ENCODE results near the gene KRT85. TPM values are rescaled to one million over a fixed set of nuclear protein-coding genes. Genes with fewer than 3 reads are reported as not detected.
"Not testable (repeated sequence)": the region's sequence is repeated elsewhere in the genome, so short reads cannot be mapped to it uniquely, and the experiment has no call there.

KRT85 gene
- total and polyA plus RNA-seq, 2 of the 13 experiments (the other 11 are each of a cell fraction or from before 2014, with no cell fraction given), result not detected

DNA sequence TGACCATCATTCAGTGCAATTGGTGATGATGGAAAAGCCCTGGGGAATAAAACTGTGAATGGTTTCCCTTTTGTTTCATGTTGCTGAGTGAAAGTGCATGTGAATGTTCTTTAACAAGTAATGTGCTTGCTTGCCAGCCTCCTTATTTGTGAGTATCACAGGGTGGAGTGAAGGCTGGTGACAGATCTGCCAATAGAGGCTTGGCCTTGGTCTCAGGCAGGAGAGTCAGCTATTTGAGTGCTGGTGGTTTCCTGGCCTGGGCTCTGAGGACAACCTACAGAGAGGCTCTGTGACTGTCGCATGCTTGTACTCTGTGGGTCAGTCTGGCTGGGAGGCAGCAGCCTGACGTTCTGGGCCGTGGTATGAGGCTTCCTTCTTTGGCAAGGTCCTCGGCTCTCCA lies 20.7 kb downstream of the KRT85 start (continued):
- TF ChIP-seq, protein P1, sequence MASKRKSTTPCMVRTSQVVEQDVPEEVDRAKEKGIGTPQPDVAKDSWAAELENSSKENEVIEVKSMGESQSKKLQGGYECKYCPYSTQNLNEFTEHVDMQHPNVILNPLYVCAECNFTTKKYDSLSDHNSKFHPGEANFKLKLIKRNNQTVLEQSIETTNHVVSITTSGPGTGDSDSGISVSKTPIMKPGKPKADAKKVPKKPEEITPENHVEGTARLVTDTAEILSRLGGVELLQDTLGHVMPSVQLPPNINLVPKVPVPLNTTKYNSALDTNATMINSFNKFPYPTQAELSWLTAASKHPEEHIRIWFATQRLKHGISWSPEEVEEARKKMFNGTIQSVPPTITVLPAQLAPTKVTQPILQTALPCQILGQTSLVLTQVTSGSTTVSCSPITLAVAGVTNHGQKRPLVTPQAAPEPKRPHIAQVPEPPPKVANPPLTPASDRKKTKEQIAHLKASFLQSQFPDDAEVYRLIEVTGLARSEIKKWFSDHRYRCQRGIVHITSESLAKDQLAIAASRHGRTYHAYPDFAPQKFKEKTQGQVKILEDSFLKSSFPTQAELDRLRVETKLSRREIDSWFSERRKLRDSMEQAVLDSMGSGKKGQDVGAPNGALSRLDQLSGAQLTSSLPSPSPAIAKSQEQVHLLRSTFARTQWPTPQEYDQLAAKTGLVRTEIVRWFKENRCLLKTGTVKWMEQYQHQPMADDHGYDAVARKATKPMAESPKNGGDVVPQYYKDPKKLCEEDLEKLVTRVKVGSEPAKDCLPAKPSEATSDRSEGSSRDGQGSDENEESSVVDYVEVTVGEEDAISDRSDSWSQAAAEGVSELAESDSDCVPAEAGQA (IDR thresholded peaks at IDR 0.05; ENCODE audit: low read depth), result no peak
- TF ChIP-seq, protein P1 (CRISPR knock-in tag; IDR thresholded peaks at IDR 0.05; ENCODE audit: borderline replicate concordance), result no peak
- TF ChIP-seq, protein P2, sequence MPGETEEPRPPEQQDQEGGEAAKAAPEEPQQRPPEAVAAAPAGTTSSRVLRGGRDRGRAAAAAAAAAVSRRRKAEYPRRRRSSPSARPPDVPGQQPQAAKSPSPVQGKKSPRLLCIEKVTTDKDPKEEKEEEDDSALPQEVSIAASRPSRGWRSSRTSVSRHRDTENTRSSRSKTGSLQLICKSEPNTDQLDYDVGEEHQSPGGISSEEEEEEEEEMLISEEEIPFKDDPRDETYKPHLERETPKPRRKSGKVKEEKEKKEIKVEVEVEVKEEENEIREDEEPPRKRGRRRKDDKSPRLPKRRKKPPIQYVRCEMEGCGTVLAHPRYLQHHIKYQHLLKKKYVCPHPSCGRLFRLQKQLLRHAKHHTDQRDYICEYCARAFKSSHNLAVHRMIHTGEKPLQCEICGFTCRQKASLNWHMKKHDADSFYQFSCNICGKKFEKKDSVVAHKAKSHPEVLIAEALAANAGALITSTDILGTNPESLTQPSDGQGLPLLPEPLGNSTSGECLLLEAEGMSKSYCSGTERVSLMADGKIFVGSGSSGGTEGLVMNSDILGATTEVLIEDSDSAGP (CRISPR knock-in tag; IDR thresholded peaks at IDR 0.05; ENCODE audit: borderline replicate concordance), result no peak
- TF ChIP-seq, protein P3, sequence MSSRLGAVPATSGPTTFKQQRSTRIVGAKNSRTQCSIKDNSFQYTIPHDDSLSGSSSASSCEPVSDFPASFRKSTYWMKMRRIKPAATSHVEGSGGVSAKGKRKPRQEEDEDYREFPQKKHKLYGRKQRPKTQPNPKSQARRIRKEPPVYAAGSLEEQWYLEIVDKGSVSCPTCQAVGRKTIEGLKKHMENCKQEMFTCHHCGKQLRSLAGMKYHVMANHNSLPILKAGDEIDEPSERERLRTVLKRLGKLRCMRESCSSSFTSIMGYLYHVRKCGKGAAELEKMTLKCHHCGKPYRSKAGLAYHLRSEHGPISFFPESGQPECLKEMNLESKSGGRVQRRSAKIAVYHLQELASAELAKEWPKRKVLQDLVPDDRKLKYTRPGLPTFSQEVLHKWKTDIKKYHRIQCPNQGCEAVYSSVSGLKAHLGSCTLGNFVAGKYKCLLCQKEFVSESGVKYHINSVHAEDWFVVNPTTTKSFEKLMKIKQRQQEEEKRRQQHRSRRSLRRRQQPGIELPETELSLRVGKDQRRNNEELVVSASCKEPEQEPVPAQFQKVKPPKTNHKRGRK (CRISPR knock-in tag; IDR thresholded peaks at IDR 0.05), result no peak
- TF ChIP-seq, protein P4, sequence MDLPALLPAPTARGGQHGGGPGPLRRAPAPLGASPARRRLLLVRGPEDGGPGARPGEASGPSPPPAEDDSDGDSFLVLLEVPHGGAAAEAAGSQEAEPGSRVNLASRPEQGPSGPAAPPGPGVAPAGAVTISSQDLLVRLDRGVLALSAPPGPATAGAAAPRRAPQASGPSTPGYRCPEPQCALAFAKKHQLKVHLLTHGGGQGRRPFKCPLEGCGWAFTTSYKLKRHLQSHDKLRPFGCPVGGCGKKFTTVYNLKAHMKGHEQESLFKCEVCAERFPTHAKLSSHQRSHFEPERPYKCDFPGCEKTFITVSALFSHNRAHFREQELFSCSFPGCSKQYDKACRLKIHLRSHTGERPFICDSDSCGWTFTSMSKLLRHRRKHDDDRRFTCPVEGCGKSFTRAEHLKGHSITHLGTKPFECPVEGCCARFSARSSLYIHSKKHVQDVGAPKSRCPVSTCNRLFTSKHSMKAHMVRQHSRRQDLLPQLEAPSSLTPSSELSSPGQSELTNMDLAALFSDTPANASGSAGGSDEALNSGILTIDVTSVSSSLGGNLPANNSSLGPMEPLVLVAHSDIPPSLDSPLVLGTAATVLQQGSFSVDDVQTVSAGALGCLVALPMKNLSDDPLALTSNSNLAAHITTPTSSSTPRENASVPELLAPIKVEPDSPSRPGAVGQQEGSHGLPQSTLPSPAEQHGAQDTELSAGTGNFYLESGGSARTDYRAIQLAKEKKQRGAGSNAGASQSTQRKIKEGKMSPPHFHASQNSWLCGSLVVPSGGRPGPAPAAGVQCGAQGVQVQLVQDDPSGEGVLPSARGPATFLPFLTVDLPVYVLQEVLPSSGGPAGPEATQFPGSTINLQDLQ (CRISPR knock-in tag; IDR thresholded peaks at IDR 0.05), result no peak
- no peak for TF ChIP-seq ZNF274 (CRISPR knock-in tag; IDR thresholded peaks at IDR 0.05)

DNA sequence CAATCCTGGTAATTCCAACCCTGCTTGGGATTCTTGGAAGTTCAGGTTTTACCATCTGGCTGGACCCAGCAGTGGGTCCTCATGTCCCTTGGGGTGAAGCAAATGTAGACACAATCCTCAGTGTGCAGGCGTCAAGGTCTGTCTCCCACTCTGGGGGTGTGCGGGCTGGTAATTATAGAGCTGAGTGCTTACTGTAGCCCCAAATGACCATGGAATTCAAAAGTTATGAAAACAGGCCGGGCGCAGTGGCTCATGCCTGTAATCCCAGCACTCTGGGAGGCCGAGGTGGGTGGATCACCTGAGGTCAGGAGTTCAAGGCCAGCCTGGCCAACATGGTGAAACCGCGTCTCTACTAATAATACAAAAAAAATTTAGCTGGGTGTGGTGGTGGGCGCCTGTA lies 22.2 kb downstream of the KRT85 start:
- H4K20me1 ChIP-seq (ENCODE audit: insufficient read depth, low read length); H3K9me3 ChIP-seq (ENCODE audit: low read length); H3K9ac ChIP-seq (ENCODE audit: insufficient read depth, low read depth, low read length); H3K27ac ChIP-seq (ENCODE audit: extremely low read length, insufficient read depth, low read length); POLR2A ChIA-PET; H3K36me3 ChIP-seq (replicated peaks in 1 of 2; ENCODE audit: control insufficient read depth in 1 of 2, insufficient read depth in 2 of 2, low read length in 2 of 2); BruUV-seq (replicated peaks); H3K4me1 ChIP-seq (ENCODE audit: insufficient read depth, low read length); H3K4me3 ChIP-seq (replicated peaks in 1 of 3; ENCODE audit: insufficient read depth in 1 of 3, low read depth in 2 of 3, low read length in 3 of 3); H2AFZ ChIP-seq (ENCODE audit: low read length); CTCF ChIA-PET (ENCODE audit: low intra/inter-chr PET ratio, low total read pairs); FAIRE-seq; H3K4me2 ChIP-seq (ENCODE audit: low read depth, low read length); H3K79me2 ChIP-seq (ENCODE audit: insufficient read depth, low read length); in situ Hi-C loops (cut with HindIII; ENCODE audit: extremely low pct_ligation_motif_present, low pct_unique_long_range_greater_than_20kb); intact Hi-C loops (cut with micrococcal nuclease; ENCODE audit: unreplicated experiment); DNase-seq (ENCODE audit: low spot score); ATAC-seq: not testable (repeated sequence)
- 42% methylated on average over 5 of the region's 8 CpGs for WGBS (ENCODE audit: low lambda C conversion rate)
- H3K27me3 ChIP-seq (ENCODE audit: control insufficient read depth in 1 of 2, insufficient read depth in 2 of 2, low read length in 2 of 2), result peaks cover 3 to 37% of the 10 kb centered on the region in 2 experiments
